ENCODE measurements around the gene COPA. TPM values are rescaled to one million over a fixed set of nuclear protein-coding genes. Genes with fewer than 3 reads are reported as not detected.

COPA gene
- total RNA-seq, 4 donors from 2014 or later = 59.0 to 103 (median 85.9) TPM

GRCh38 chr1:160371346-160371631, 28.2 kb upstream of the COPA start:
- H3K36me3 ChIP-seq = no peaks in the 10 kb centered on the region
- H3K27ac ChIP-seq = no peak overlapping the region
- in situ Hi-C loops (cut with MboI; ENCODE audit: low sequenced_read_pairs in 4 of 4) (loop anchor here in 3 of 4 donors (10.0 to 25.0 kb wide), 2 partner anchors 176 to 284 kb away; partner anchors contain the start of genes IGSF8 (in 2 of the 3), KCNJ9 (in 2 of the 3) and CASQ1 (in 1 of the 3)), intact Hi-C loops (cut with DNase I; ENCODE audit: low total_unique reads) (loop anchor here (5.0 to 10.0 kb wide), 2 partner anchors 79 to 286 kb away; partner anchors contain the start of gene KCNJ9)
- peaks cover 0 to 2% (median 0%) of the 10 kb centered on the region in 3 donors for H3K27me3 ChIP-seq
- no peak overlapping the region for H3K4me3 ChIP-seq
- no peaks in the 10 kb centered on the region for H3K9me3 ChIP-seq
- no peak for DNase-seq
- ATAC-seq = no peak
- no peak for TF ChIP-seq POLR2A (IDR thresholded peaks at IDR 0.05)
- TF ChIP-seq, protein P1, sequence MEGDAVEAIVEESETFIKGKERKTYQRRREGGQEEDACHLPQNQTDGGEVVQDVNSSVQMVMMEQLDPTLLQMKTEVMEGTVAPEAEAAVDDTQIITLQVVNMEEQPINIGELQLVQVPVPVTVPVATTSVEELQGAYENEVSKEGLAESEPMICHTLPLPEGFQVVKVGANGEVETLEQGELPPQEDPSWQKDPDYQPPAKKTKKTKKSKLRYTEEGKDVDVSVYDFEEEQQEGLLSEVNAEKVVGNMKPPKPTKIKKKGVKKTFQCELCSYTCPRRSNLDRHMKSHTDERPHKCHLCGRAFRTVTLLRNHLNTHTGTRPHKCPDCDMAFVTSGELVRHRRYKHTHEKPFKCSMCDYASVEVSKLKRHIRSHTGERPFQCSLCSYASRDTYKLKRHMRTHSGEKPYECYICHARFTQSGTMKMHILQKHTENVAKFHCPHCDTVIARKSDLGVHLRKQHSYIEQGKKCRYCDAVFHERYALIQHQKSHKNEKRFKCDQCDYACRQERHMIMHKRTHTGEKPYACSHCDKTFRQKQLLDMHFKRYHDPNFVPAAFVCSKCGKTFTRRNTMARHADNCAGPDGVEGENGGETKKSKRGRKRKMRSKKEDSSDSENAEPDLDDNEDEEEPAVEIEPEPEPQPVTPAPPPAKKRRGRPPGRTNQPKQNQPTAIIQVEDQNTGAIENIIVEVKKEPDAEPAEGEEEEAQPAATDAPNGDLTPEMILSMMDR (IDR thresholded peaks at IDR 0.05 in 4 of 5, conservative IDR thresholded peaks at IDR 0.05 in 1 of 5) = no peak
- H3K4me1 ChIP-seq = peaks cover 0 to 5% of the 10 kb centered on the region in 2 donors

- no peak for TF ChIP-seq POLR2A (IDR thresholded peaks at IDR 0.05)
- TF ChIP-seq, protein P1 (IDR thresholded peaks at IDR 0.05 in 4 of 5, conservative IDR thresholded peaks at IDR 0.05 in 1 of 5) = no peak
- in situ Hi-C loops (cut with MboI; ENCODE audit: low sequenced_read_pairs in 4 of 4) (loop anchor here in 3 of 4 donors (10.0 to 25.0 kb wide), 2 partner anchors 176 to 283 kb away; partner anchors contain the start of genes IGSF8 (in 2 of the 3), KCNJ9 (in 2 of the 3) and CASQ1 (in 1 of the 3)), intact Hi-C loops (cut with DNase I; ENCODE audit: low total_unique reads) (loop anchor here (5.0 to 10.0 kb wide), 2 partner anchors 78 to 286 kb away; partner anchors contain the start of gene KCNJ9)
- ATAC-seq = no peak
- H3K36me3 ChIP-seq = no peaks in the 10 kb centered on the region
- DNase-seq = no peak
- H3K27me3 ChIP-seq = peaks cover 0 to 2% (median 0%) of the 10 kb centered on the region in 3 donors
- no peak overlapping the region for H3K27ac ChIP-seq
- no peak overlapping the region for H3K4me3 ChIP-seq
- H3K4me1 ChIP-seq = no peaks in the 10 kb centered on the region
- no peaks in the 10 kb centered on the region for H3K9me3 ChIP-seq
These were observed 27.7 kb upstream of the COPA start for GRCh38 chr1:160370561-160371345.

DNA sequence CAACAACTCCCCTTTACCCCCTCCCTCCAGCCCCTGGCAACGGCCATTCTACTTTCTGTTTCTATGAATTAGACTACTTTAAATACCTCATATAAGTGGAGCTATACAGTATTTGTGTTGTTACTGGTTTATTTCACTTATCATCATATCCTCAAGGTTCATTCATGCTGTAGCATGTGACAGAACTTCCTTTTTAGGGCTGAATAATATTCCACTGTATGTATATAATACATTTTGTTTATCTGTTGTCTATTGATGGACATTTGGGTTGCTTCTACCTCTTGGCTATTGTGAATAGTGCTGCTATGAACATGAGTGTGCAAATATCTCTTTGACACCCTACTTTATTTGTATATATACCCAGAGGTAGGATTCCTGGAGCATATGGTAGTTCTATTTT, 26.0 kb upstream of the COPA start:
- intact Hi-C loops (cut with DNase I; ENCODE audit: low total_unique reads) = no loop called here
- TF ChIP-seq, protein P1 (IDR thresholded peaks at IDR 0.05 in 4 of 5, conservative IDR thresholded peaks at IDR 0.05 in 1 of 5) = no peak
- TF ChIP-seq POLR2A (IDR thresholded peaks at IDR 0.05) = no peak
- ATAC-seq (no peak), DNase-seq (no peak)
- Histone ChIP-seq H3K4me3 (no peak overlapping the region), H3K27me3 (peaks cover 0 to 2% (median 0%) of the 10 kb centered on the region in 3 donors), H3K9me3 (no peaks in the 10 kb centered on the region), H3K27ac (no peak overlapping the region), H3K36me3 (no peaks in the 10 kb centered on the region), H3K4me1 (no peaks in the 10 kb centered on the region)
- in situ Hi-C loops (cut with MboI; ENCODE audit: low sequenced_read_pairs in 4 of 4) = loop anchor here in 2 of 4 donors (25.0 kb wide), 1 partner anchor 282 kb away; the partner anchor contains the start of genes IGSF8 (in 2 of the 2) and KCNJ9 (in 2 of the 2)

- intact Hi-C loops (cut with DNase I; ENCODE audit: low total_unique reads) = no loop called here
- ATAC-seq (no peak), DNase-seq (no peak)
- no peak overlapping the region for H3K27ac ChIP-seq
- no peaks in the 10 kb centered on the region for H3K9me3 ChIP-seq
- H3K4me1 ChIP-seq = no peaks in the 10 kb centered on the region
- in situ Hi-C loops (cut with MboI; ENCODE audit: low sequenced_read_pairs in 4 of 4) = loop anchor here in 2 of 4 donors (25.0 kb wide), 1 partner anchor 281 kb away; the partner anchor contains the start of genes IGSF8 (in 2 of the 2) and KCNJ9 (in 2 of the 2)
- peaks cover 0 to 2% (median 0%) of the 10 kb centered on the region in 3 donors for H3K27me3 ChIP-seq
- no peak overlapping the region for H3K4me3 ChIP-seq
- TF ChIP-seq, protein P1 (IDR thresholded peaks at IDR 0.05 in 4 of 5, conservative IDR thresholded peaks at IDR 0.05 in 1 of 5) = no peak
- TF ChIP-seq POLR2A (IDR thresholded peaks at IDR 0.05) = no peak
- H3K36me3 ChIP-seq = no peaks in the 10 kb centered on the region
These were observed 25.2 kb upstream of the COPA start for GRCh38 chr1:160367934-160368923.

Data from gastrocnemius medialis (tissue), 4 donors.